SK-N-SH (cell line): ENCODE measurements around the gene JMJD1C. TPM values are rescaled to one million over a fixed set of nuclear protein-coding genes. Genes with fewer than 3 reads are reported as not detected.

ENCODE experiments used
- CTCF ChIA-PET: fragments of 300-600, 350-600 bp; formaldehyde crosslinking; extraction: SDS; loops from one replicate; lab custom pipeline; 2021; lab: Yijun Ruan, JAX
- POLR2A ChIA-PET: fragments of 350-600 bp; sonication (Branson Sonifier 250); formaldehyde crosslinking; extraction: SDS; loops from one replicate; lab custom pipeline; 2020; ENCODE audit warnings: antibody characterized with exemption, inconsistent platforms; lab: Yijun Ruan, JAX
- DNase-seq: peaks from one replicate; pipeline ENCODE4 v3.0.0; 2012
- H2AFZ ChIP-seq: fragments of 200-600 bp; sonication (generic); 2 replicates; pipeline ENCODE4 v1.8.1; 2016; ENCODE audit warnings: antibody characterized with exemption, mild to moderate bottlenecking, low read depth
- H3F3A ChIP-seq: fragments of 200-600 bp; sonication (generic); replicated peaks from 2 replicates; pipeline ENCODE3; 2016; ENCODE audit warnings: antibody characterized with exemption, mild to moderate bottlenecking; ENCODE audit not compliant: insufficient read depth
- H3K27ac ChIP-seq, 2 experiments: fragments of 200-500 bp in 1 of 2; fragments of 200-600 bp in 1 of 2; sonication (Bioruptor generic) in 1 of 2; sonication (generic), shearing (Covaris generic) in 1 of 2; 2 replicates each; pipeline versions ENCODE4 v1.5.1 to v1.6.1; 2014 to 2016; ENCODE audit warnings: low read depth in 2 of 2, inconsistent platforms in 1 of 2, low read length in 1 of 2, mild to moderate bottlenecking in 1 of 2, mixed read lengths in 1 of 2
- H3K27me3 ChIP-seq: fragments of 200-600 bp; sonication (generic), shearing (Covaris generic); 2 replicates; pipeline ENCODE4 v1.6.1; 2016; ENCODE audit warnings: mixed run types; ENCODE audit not compliant: insufficient read depth
- H3K36me3 ChIP-seq, 2 experiments: fragments of 200-500 bp in 1 of 2; fragments of 200-600 bp in 1 of 2; sonication (Bioruptor generic) in 1 of 2; sonication (generic) in 1 of 2; replicated peaks in 1 of 2; 2 replicates each; pipeline versions ENCODE3 to v1.5.1; 2014 to 2016; ENCODE audit warnings: low read length in 1 of 2, mild to moderate bottlenecking in 1 of 2; ENCODE audit not compliant: insufficient read depth in 2 of 2, control insufficient read depth in 1 of 2
- H3K4me1 ChIP-seq, 2 experiments: fragments of 200-500 bp in 1 of 2; fragments of 200-600 bp in 1 of 2; sonication (Bioruptor generic) in 1 of 2; sonication (generic), shearing (Covaris generic) in 1 of 2; 2 replicates each; pipeline versions ENCODE4 v1.5.1 to v1.6.1; 2014 to 2016; ENCODE audit warnings: low read depth in 1 of 2, low read length in 1 of 2, mixed run types in 1 of 2; ENCODE audit not compliant: insufficient read depth in 2 of 2, control insufficient read depth in 1 of 2
- H3K4me2 ChIP-seq: fragments of 200-600 bp; sonication (generic), shearing (Covaris generic); 2 replicates; pipeline ENCODE4 v1.6.1; 2017; ENCODE audit warnings: mixed run types
- H3K4me3 ChIP-seq, 2 experiments: fragments of 200-500 bp in 1 of 2; fragments of 200-600 bp in 1 of 2; sonication (Bioruptor generic) in 1 of 2; sonication (generic), shearing (Covaris generic) in 1 of 2; 2 replicates each; pipeline versions ENCODE4 v1.5.1 to v1.8.1; 2014 to 2016; ENCODE audit warnings: low read depth in 2 of 2, inconsistent platforms in 1 of 2, low read length in 1 of 2, mild to moderate bottlenecking in 1 of 2, mixed read lengths in 1 of 2, moderate library complexity in 1 of 2
- H3K79me2 ChIP-seq: fragments of 200-600 bp; sonication (generic); 2 replicates; pipeline ENCODE4 v1.8.1; 2017; ENCODE audit warnings: mild to moderate bottlenecking; ENCODE audit not compliant: insufficient read depth
- H3K9ac ChIP-seq: fragments of 200-600 bp; sonication (generic); 2 replicates; pipeline ENCODE4 v1.6.1; 2017; ENCODE audit warnings: mixed run types
- H3K9me2 ChIP-seq: fragments of 200-600 bp; sonication (generic); 2 replicates; pipeline ENCODE4 v1.6.1; 2017; ENCODE audit warnings: mixed run types
- H3K9me3 ChIP-seq: fragments of 200-600 bp; sonication (generic); 2 replicates; pipeline ENCODE4 v1.6.1; 2017; ENCODE audit warnings: mixed run types, mild to moderate bottlenecking, moderate library complexity
- H4K20me1 ChIP-seq: fragments of 200-600 bp; sonication (generic); 2 replicates; pipeline ENCODE4 v1.6.1; 2017; ENCODE audit warnings: mild to moderate bottlenecking, mixed run types; ENCODE audit not compliant: insufficient read depth
- CHD2 ChIP-seq: fragments of 150-350 bp; IDR thresholded peaks from 2 replicates; pipeline ENCODE4 v1.6.1; 2018; ENCODE audit warnings: low read length; ENCODE audit not compliant: partially characterized antibody
- CTCF ChIP-seq: fragments of 200-600 bp; sonication (generic); IDR thresholded peaks from 2 replicates; pipeline ENCODE4 v1.6.1; 2017; ENCODE audit warnings: antibody characterized with exemption, mild to moderate bottlenecking, moderate library complexity
- ELF1 ChIP-seq: IDR thresholded peaks from 2 replicates; pipeline ENCODE4 v1.4.0; 2012
- FOXJ3 ChIP-seq: sonication (generic); formaldehyde crosslinking; IDR thresholded peaks from 2 replicates; pipeline ENCODE4 v1.5.1; 2020; ENCODE audit warnings: mild to moderate bottlenecking, missing genetic modification reagents
- MXI1 ChIP-seq: IDR thresholded peaks from 2 replicates; pipeline ENCODE4 v1.6.1; 2012; ENCODE audit warnings: mild to moderate bottlenecking, low read depth, low read length, improper control_type of control experiment
- RAD21 ChIP-seq: IDR thresholded peaks from 2 replicates; pipeline ENCODE4 v1.6.1; 2012; ENCODE audit warnings: mild to moderate bottlenecking, low read length
- RFX5 ChIP-seq: IDR thresholded peaks from 2 replicates; pipeline ENCODE4 v1.6.1; 2012; ENCODE audit warnings: mild to moderate bottlenecking, improper control_type of control experiment, low read length
- RXRA ChIP-seq: IDR thresholded peaks from 2 replicates; pipeline ENCODE4 v1.4.0; 2012; ENCODE audit warnings: low read depth, mild to moderate bottlenecking, borderline replicate concordance
- SIN3A ChIP-seq: IDR thresholded peaks from 2 replicates; pipeline ENCODE4 v1.6.1; 2012; ENCODE audit warnings: low read depth, mild to moderate bottlenecking, low read length, moderate library complexity, borderline replicate concordance
- TAF1 ChIP-seq: IDR thresholded peaks from 2 replicates; pipeline ENCODE4 v1.6.1; 2012; ENCODE audit warnings: low read depth, mild to moderate bottlenecking, low read length, moderate library complexity, borderline replicate concordance
- TEAD4 ChIP-seq: IDR thresholded peaks from 2 replicates; pipeline ENCODE4 v1.4.0; 2012; ENCODE audit warnings: mild to moderate bottlenecking, borderline replicate concordance; ENCODE audit not compliant: insufficient read depth
- USF2 ChIP-seq: fragments of 150-350 bp; IDR thresholded peaks from 2 replicates; pipeline ENCODE4 v1.6.1; 2017; ENCODE audit warnings: antibody characterized with exemption, low read length, low read depth, borderline replicate concordance
- WGBS: methylation state at CpG from one replicate; pipeline ENCODE4 v1.1.6; 2017; ENCODE audit warnings: low lambda C conversion rate; 5-methylcytosine and 5-hydroxymethylcytosine counted together
- polyA plus RNA-seq, 3 experiments: library from polyadenylated mRNA; depleted of rRNA; stranded (reverse); fragments of >200 nt; gene quantifications; 2 replicates each; pipeline ENCODE4 v1.2.3, GENCODE V29; 2012
- TF ChIP-seq, protein P1 (sequence below): IDR thresholded peaks from 2 replicates; pipeline ENCODE4 v1.6.1; 2012; ENCODE audit warnings: mild to moderate bottlenecking, low read depth, low read length, moderate library complexity
- TF ChIP-seq, protein P2 (sequence below): IDR thresholded peaks from 2 replicates; pipeline ENCODE4 v1.4.0; 2012; ENCODE audit warnings: low read depth, borderline replicate concordance
- TF ChIP-seq, protein P3 (sequence below): fragments of 150-350 bp; IDR thresholded peaks from 2 replicates; pipeline ENCODE4 v1.6.1; 2016; ENCODE audit warnings: mild to moderate bottlenecking, low read depth, low read length
- TF ChIP-seq, protein P4 (sequence below): IDR thresholded peaks from 2 replicates; pipeline ENCODE4 v1.4.0; 2012; ENCODE audit warnings: low read depth

JMJD1C gene
- polyA plus RNA-seq, 1 of the 3 experiments (the other 2 are of a cell fraction), result 11.7 TPM

- POLR2A ChIA-PET, result no interaction called here
Observed at GRCh38 chr10:63374991-63375390, 90.8 kb downstream of the JMJD1C start.

DNA sequence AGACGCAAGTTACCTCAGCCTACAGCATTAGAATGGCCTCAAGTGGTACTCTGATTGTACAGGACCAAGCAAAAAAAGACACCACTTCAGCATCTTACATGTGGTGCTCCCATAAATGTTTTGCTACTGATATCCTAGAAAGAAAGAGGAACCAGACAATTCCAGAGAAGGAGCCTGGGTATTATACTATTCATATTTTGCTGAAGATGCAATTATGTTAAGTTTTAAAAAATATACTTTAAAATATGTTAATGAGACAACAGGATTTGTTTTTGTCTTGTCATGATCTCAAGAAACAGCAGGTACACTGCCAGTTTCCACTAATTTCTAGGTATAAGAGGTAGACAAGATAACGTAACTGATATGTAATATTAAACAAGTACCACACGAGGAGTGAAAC is 92.6 kb downstream of the JMJD1C start:
- Histone ChIP-seq H3K9me3 (no peaks in the 10 kb centered on the region), H3K27me3 (no peaks in the 10 kb centered on the region), H3F3A (no peaks in the 10 kb centered on the region), H3K4me2 (no peak overlapping the region), H2AFZ (no peak overlapping the region), H3K36me3 (peaks cover 0 to 15% of the 10 kb centered on the region in 2 experiments), H3K4me3 (no peak overlapping the region), H3K27ac (no peak overlapping the region), H3K9ac (no peak overlapping the region), H4K20me1 (peaks cover 5% of the 10 kb centered on the region; the same call in 1 of the 2 replicates), H3K4me1 (peaks cover 0 to 7% of the 10 kb centered on the region in 2 experiments; a peak in 1 of 4 replicates), H3K9me2 (no peaks in the 10 kb centered on the region; the same call in 1 of the 2 replicates), H3K79me2 (peaks cover 78% of the 10 kb centered on the region)
- ChIA-PET POLR2A (no interaction called here), CTCF (no interaction called here)
- no peak for DNase-seq
- WGBS, result 95% methylated on average over 3 of the region's 3 CpGs
- TF ChIP-seq, protein P1, sequence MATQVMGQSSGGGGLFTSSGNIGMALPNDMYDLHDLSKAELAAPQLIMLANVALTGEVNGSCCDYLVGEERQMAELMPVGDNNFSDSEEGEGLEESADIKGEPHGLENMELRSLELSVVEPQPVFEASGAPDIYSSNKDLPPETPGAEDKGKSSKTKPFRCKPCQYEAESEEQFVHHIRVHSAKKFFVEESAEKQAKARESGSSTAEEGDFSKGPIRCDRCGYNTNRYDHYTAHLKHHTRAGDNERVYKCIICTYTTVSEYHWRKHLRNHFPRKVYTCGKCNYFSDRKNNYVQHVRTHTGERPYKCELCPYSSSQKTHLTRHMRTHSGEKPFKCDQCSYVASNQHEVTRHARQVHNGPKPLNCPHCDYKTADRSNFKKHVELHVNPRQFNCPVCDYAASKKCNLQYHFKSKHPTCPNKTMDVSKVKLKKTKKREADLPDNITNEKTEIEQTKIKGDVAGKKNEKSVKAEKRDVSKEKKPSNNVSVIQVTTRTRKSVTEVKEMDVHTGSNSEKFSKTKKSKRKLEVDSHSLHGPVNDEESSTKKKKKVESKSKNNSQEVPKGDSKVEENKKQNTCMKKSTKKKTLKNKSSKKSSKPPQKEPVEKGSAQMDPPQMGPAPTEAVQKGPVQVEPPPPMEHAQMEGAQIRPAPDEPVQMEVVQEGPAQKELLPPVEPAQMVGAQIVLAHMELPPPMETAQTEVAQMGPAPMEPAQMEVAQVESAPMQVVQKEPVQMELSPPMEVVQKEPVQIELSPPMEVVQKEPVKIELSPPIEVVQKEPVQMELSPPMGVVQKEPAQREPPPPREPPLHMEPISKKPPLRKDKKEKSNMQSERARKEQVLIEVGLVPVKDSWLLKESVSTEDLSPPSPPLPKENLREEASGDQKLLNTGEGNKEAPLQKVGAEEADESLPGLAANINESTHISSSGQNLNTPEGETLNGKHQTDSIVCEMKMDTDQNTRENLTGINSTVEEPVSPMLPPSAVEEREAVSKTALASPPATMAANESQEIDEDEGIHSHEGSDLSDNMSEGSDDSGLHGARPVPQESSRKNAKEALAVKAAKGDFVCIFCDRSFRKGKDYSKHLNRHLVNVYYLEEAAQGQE, result no peak
- TF ChIP-seq RAD21, result no peak
- no peak for TF ChIP-seq USF2
- no peak for TF ChIP-seq RXRA
- TF ChIP-seq CTCF, result no peak
- TF ChIP-seq, protein P2, sequence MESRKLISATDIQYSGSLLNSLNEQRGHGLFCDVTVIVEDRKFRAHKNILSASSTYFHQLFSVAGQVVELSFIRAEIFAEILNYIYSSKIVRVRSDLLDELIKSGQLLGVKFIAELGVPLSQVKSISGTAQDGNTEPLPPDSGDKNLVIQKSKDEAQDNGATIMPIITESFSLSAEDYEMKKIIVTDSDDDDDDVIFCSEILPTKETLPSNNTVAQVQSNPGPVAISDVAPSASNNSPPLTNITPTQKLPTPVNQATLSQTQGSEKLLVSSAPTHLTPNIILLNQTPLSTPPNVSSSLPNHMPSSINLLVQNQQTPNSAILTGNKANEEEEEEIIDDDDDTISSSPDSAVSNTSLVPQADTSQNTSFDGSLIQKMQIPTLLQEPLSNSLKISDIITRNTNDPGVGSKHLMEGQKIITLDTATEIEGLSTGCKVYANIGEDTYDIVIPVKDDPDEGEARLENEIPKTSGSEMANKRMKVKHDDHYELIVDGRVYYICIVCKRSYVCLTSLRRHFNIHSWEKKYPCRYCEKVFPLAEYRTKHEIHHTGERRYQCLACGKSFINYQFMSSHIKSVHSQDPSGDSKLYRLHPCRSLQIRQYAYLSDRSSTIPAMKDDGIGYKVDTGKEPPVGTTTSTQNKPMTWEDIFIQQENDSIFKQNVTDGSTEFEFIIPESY, result no peak
- no peak for TF ChIP-seq FOXJ3 (CRISPR knock-in tag)
- TF ChIP-seq CHD2, result no peak
- TF ChIP-seq TAF1, result no peak
- no peak for TF ChIP-seq RFX5
- TF ChIP-seq MXI1, result no peak
- TF ChIP-seq SIN3A, result no peak
- TF ChIP-seq, protein P3, sequence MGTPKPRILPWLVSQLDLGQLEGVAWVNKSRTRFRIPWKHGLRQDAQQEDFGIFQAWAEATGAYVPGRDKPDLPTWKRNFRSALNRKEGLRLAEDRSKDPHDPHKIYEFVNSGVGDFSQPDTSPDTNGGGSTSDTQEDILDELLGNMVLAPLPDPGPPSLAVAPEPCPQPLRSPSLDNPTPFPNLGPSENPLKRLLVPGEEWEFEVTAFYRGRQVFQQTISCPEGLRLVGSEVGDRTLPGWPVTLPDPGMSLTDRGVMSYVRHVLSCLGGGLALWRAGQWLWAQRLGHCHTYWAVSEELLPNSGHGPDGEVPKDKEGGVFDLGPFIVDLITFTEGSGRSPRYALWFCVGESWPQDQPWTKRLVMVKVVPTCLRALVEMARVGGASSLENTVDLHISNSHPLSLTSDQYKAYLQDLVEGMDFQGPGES, result no peak
- TF ChIP-seq TEAD4, result no peak

More at GRCh38 chr10:63374991-63375390, 90.8 kb downstream of the JMJD1C start:
- no peak overlapping the region for H2AFZ ChIP-seq
- no peak overlapping the region for H3K4me2 ChIP-seq
- TF ChIP-seq, protein P4, sequence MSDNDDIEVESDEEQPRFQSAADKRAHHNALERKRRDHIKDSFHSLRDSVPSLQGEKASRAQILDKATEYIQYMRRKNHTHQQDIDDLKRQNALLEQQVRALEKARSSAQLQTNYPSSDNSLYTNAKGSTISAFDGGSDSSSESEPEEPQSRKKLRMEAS, result no peak
- TF ChIP-seq ELF1 (no peak), RFX5 (no peak)
- H3K27me3 ChIP-seq, result no peaks in the 10 kb centered on the region
- no peak for DNase-seq
- peaks cover 8% of the 10 kb centered on the region for H3F3A ChIP-seq
- peaks cover 72% of the 10 kb centered on the region for H3K79me2 ChIP-seq
- H4K20me1 ChIP-seq, result 0 out of 2 replicates have a peak, but pooled peaks cover 4% of the 10 kb centered on the region
- H3K36me3 ChIP-seq, result peaks cover 0 to 22% of the 10 kb centered on the region in 2 experiments
- no peaks in the 10 kb centered on the region for H3K9me3 ChIP-seq
- no peak overlapping the region for H3K27ac ChIP-seq
- no peak overlapping the region for H3K9ac ChIP-seq
- H3K4me3 ChIP-seq, result no peak overlapping the region
- H3K9me2 ChIP-seq, result no peaks in the 10 kb centered on the region; the same call in 1 of the 2 replicates
- CTCF ChIA-PET, result no interaction called here
- 95% methylated on average over 1 of the region's 1 CpG for WGBS
- H3K4me1 ChIP-seq, result peaks cover 0 to 7% of the 10 kb centered on the region in 2 experiments; a peak in 1 of 4 replicates
